Measurements from ENCODE around the gene PXK. TPM values are rescaled to one million over a fixed set of nuclear protein-coding genes. Genes with fewer than 3 reads are reported as not detected.
"Not testable (repeated sequence)": the region's sequence is repeated elsewhere in the genome, so short reads cannot be mapped to it uniquely, and the experiment has no call there.

The PXK gene
- total RNA-seq, 1 donor from 2014 or later = 10.8 TPM

- DNase-seq (ENCODE audit: low spot score) = peak; percentile 96
- intact Hi-C loops (cut with DNase I) = loop anchor here (1.0 to 5.0 kb wide), 2 partner anchors 59 to 101 kb away; partner anchors contain the start of genes KCTD6 and PXK
These were observed 100.9 kb downstream of the PXK start, which contains the start of gene PDHB for GRCh38 chr3:58433400-58434167. Gene PDHB, minus strand, starts transcription at chr3:58433832. Its CDS starts 23 bp downstream, at chr3:58433809.

- intact Hi-C loops (cut with DNase I) = loop anchor here (5.0 kb wide), 1 partner anchor 58 kb away; the partner anchor contains the start of gene KCTD6
- DNase-seq (ENCODE audit: low spot score) = no peak
These were observed 101.4 kb downstream of the PXK start for GRCh38 chr3:58434168-58434504.

GRCh38 chr3:58434511-58434910, 101.8 kb downstream of the PXK start:
- DNase-seq (ENCODE audit: low spot score) = no peak
- intact Hi-C loops (cut with DNase I) = loop anchor here (5.0 kb wide), 1 partner anchor 58 kb away; the partner anchor contains the start of gene KCTD6

GRCh38 chr3:58434990-58435389, 102.3 kb downstream of the PXK start:
- intact Hi-C loops (cut with DNase I) = loop anchor here (5.0 kb wide), 1 partner anchor 57 kb away; the partner anchor contains the start of gene KCTD6
- no peak for DNase-seq (ENCODE audit: low spot score)

GRCh38 chr3:58437276-58437675, 104.6 kb downstream of the PXK start:
- intact Hi-C loops (cut with DNase I); DNase-seq (ENCODE audit: low spot score): not testable (repeated sequence)

GRCh38 chr3:58440996-58441355, 108.3 kb downstream of the PXK start:
- intact Hi-C loops (cut with DNase I); DNase-seq (ENCODE audit: low spot score): not testable (repeated sequence)

- DNase-seq (ENCODE audit: low spot score) = no peak
- intact Hi-C loops (cut with DNase I) = no loop called here
These were observed 109.1 kb downstream of the PXK start for GRCh38 chr3:58441514-58442450.

GRCh38 chr3:58452176-58452575, 119.5 kb downstream of the PXK start:
- intact Hi-C loops (cut with DNase I) = no loop called here
- no peak for DNase-seq (ENCODE audit: low spot score)

- no peak for DNase-seq (ENCODE audit: low spot score)
- intact Hi-C loops (cut with DNase I) = no loop called here
These were observed 126.5 kb downstream of the PXK start for GRCh38 chr3:58459160-58459559.

GRCh38 chr3:58462829-58463180, 130.1 kb downstream of the PXK start:
- no peak for DNase-seq (ENCODE audit: low spot score)
- intact Hi-C loops (cut with DNase I) = loop anchor here (1.0 kb wide), 1 partner anchor 69 kb away; no protein-coding TSS in a partner anchor

GRCh38 chr3:58463181-58463941, 130.7 kb downstream of the PXK start:
- peak; percentile 76 for DNase-seq (ENCODE audit: low spot score)
- intact Hi-C loops (cut with DNase I) = loop anchor here (1.0 kb wide), 1 partner anchor 69 kb away; no protein-coding TSS in a partner anchor

GRCh38 chr3:58463942-58464271, 131.2 kb downstream of the PXK start:
- DNase-seq (ENCODE audit: low spot score) = no peak
- intact Hi-C loops (cut with DNase I) = loop anchor here (1.0 kb wide), 1 partner anchor 68 kb away; no protein-coding TSS in a partner anchor

- DNase-seq (ENCODE audit: low spot score) = no peak
- intact Hi-C loops (cut with DNase I) = no loop called here
These were observed 132.2 kb downstream of the PXK start for GRCh38 chr3:58464866-58465265.

- DNase-seq (ENCODE audit: low spot score) = no peak
- intact Hi-C loops (cut with DNase I) = no loop called here
These were observed 134.3 kb downstream of the PXK start for GRCh38 chr3:58466899-58467563.

GRCh38 chr3:58469096-58469495, 136.4 kb downstream of the PXK start:
- intact Hi-C loops (cut with DNase I) = no loop called here

GRCh38 chr3:58470363-58471024, 137.8 kb downstream of the PXK start:
- intact Hi-C loops (cut with DNase I) = no loop called here
- DNase-seq (ENCODE audit: low spot score) = no peak

More at GRCh38 chr3:58469096-58469495, 136.4 kb downstream of the PXK start:
- DNase-seq (ENCODE audit: low spot score) = no peak

GRCh38 chr3:58471025-58471887, 138.6 kb downstream of the PXK start:
- no peak for DNase-seq (ENCODE audit: low spot score)
- intact Hi-C loops (cut with DNase I) = no loop called here

GRCh38 chr3:58473275-58473674, 140.6 kb downstream of the PXK start:
- DNase-seq (ENCODE audit: low spot score) = no peak
- intact Hi-C loops (cut with DNase I) = no loop called here
